ENCODE measurements around the gene BAZ2B.

DNA sequence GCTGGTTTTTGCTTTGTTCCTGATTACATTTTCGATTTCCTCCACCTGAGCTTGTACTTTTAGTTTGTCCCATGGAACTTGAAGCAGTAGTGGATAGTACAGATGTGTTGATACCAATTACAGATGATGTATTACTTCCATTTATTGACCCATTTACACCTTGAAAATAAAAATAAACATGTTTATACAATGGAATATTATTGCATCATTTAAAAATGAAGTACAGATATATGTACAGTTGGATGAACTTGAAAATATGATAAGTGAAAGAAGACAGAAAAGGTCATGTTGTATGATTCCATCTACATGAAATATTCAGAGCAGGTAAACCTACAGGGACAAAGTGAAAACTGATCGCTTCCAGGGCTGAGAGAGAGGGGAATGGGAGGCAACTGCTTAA, 169.5 kb downstream of the BAZ2B start:
- no peak for TF ChIP-seq POLR2AphosphoS5 (IDR thresholded peaks at IDR 0.05)
- TF ChIP-seq CTCF (IDR thresholded peaks at IDR 0.05), result no peak

All from sigmoid colon (tissue), 4 donors.